ENCODE measurements around the gene ZIC5. TPM values are rescaled to one million over a fixed set of nuclear protein-coding genes. Genes with fewer than 3 reads are reported as not detected.

The ZIC5 gene
- total and polyA plus RNA-seq, 2 of the 4 experiments (the other 2 are of a cell fraction) = not detected

- H3K27me3 ChIP-seq (ENCODE audit: control insufficient read depth, insufficient read depth, low read length) = peaks cover 9% of the 10 kb centered on the region; the same call in 1 of the 2 replicates
Observed at GRCh38 chr13:99935772-99936171, 35.8 kb downstream of the ZIC5 start.

More at GRCh38 chr13:99935772-99936171, 35.8 kb downstream of the ZIC5 start:
- Histone ChIP-seq H3K9me3 (ENCODE audit: control insufficient read depth, insufficient read depth, low read length) (no peaks in the 10 kb centered on the region), H2BK15ac (ENCODE audit: low read depth, low read length) (no peak overlapping the region), H3K4ac (ENCODE audit: low read depth, low read length) (no peak overlapping the region), H3K27ac (ENCODE audit: insufficient read depth, low read length) (no peak overlapping the region), H3K18ac (ENCODE audit: low read depth, low read length) (no peak overlapping the region), H4K91ac (ENCODE audit: insufficient read depth, low read depth, low read length) (no peak overlapping the region), H3K56ac (ENCODE audit: extremely low read depth, insufficient read depth, low read length) (no peak overlapping the region), H3K4me3 (ENCODE audit: insufficient read depth, low read depth, low read length) (no peak overlapping the region), H3K79me1 (ENCODE audit: low read depth in 1 of 2, low read length in 2 of 2) (no peaks in the 10 kb centered on the region), H3K23ac (ENCODE audit: low read depth, low read length) (no peak overlapping the region), H3K4me2 (ENCODE audit: low read depth, low read length) (no peak overlapping the region), H2AFZ (replicated peaks; ENCODE audit: low read length, poor library complexity) (peak overlapping the region; percentile 7), H3K9ac (ENCODE audit: low read depth, low read length) (no peak overlapping the region), H2AK9ac (replicated peaks; ENCODE audit: low read depth, low read length, poor library complexity) (no peak overlapping the region), H3K36me3 (ENCODE audit: control insufficient read depth, insufficient read depth, low read length) (no peaks in the 10 kb centered on the region), H3K14ac (replicated peaks; ENCODE audit: low read depth, low read length) (no peak overlapping the region), H2AK5ac (ENCODE audit: low read depth, low read length) (no peak overlapping the region), H2BK5ac (ENCODE audit: low read depth, low read length, poor library complexity, severe bottlenecking) (no peak overlapping the region), H4K5ac (ENCODE audit: low read depth, low read length) (no peak overlapping the region), H3K9me1 (ENCODE audit: insufficient read depth, low read length) (no peaks in the 10 kb centered on the region), H2BK120ac (ENCODE audit: low read depth, low read length) (no peak overlapping the region), H4K20me1 (ENCODE audit: insufficient read depth, low read length) (no peaks in the 10 kb centered on the region), H4K8ac (ENCODE audit: low read depth in 2 of 2, low read length in 2 of 2) (no peak overlapping the region), H3K4me1 (ENCODE audit: control insufficient read depth, insufficient read depth, low read length) (no peaks in the 10 kb centered on the region), H2BK20ac (ENCODE audit: low read depth, low read length) (no peak overlapping the region)
- DNase-seq (no peak), ATAC-seq (ENCODE audit: low read depth) (no peak)
- POLR2A ChIA-PET (ENCODE audit: unreplicated experiment) = no interaction called here
- in situ Hi-C loops (cut with MboI; ENCODE audit: low sequenced_read_pairs) (no loop called here), intact Hi-C loops (cut with micrococcal nuclease) (no loop called here), dilution Hi-C loops (cut with HindIII; ENCODE audit: low sequenced_read_pairs, unreplicated experiment) (no loop called here)
- 60% methylated on average over 2 of the region's 2 CpGs; no CpG with 5 or more reads in 1 of the 2 experiments for WGBS, 2 experiments (ENCODE audit: extremely low coverage in 2 of 2, insufficient read length in 1 of 2)
- TF ChIP-seq CEBPB (IDR thresholded peaks at IDR 0.05; ENCODE audit: low read depth, low read length) (no peak), MAFK (IDR thresholded peaks at IDR 0.05; ENCODE audit: low read depth, low read length) (no peak), RFX5 (IDR thresholded peaks at IDR 0.05; ENCODE audit: low read depth, low read length) (no peak), SMC3 (IDR thresholded peaks at IDR 0.05; ENCODE audit: low read depth, low read length) (no peak), FOS (IDR thresholded peaks at IDR 0.05; ENCODE audit: low read depth, low read length) (no peak), CHD1 (IDR thresholded peaks at IDR 0.05; ENCODE audit: low read depth, low read length) (no peak), NFE2L2 (IDR thresholded peaks at IDR 0.05; ENCODE audit: low read depth, low read length) (no peak), CTCF (conservative IDR thresholded peaks at IDR 0.05; ENCODE audit: low read depth, low read length) (no peak), ELK1 (IDR thresholded peaks at IDR 0.05; ENCODE audit: borderline replicate concordance, low read depth, low read length) (no peak), MXI1 (IDR thresholded peaks at IDR 0.05; ENCODE audit: borderline replicate concordance, low read depth, low read length) (no peak), RAD21 (IDR thresholded peaks at IDR 0.05; ENCODE audit: low read length) (no peak), BHLHE40 (IDR thresholded peaks at IDR 0.05; ENCODE audit: low read depth, low read length) (no peak), POLR2A (IDR thresholded peaks at IDR 0.05; ENCODE audit: low read depth, low read length) (no peak)
- TF ChIP-seq, protein P1, sequence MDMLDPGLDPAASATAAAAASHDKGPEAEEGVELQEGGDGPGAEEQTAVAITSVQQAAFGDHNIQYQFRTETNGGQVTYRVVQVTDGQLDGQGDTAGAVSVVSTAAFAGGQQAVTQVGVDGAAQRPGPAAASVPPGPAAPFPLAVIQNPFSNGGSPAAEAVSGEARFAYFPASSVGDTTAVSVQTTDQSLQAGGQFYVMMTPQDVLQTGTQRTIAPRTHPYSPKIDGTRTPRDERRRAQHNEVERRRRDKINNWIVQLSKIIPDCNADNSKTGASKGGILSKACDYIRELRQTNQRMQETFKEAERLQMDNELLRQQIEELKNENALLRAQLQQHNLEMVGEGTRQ (IDR thresholded peaks at IDR 0.05; ENCODE audit: low read depth, low read length) = no peak
- no TSS peak for BruUV-seq (replicated peaks)
- CTCF ChIA-PET = no interaction called here
